ENCODE data around the gene TNFSF11.

DNA sequence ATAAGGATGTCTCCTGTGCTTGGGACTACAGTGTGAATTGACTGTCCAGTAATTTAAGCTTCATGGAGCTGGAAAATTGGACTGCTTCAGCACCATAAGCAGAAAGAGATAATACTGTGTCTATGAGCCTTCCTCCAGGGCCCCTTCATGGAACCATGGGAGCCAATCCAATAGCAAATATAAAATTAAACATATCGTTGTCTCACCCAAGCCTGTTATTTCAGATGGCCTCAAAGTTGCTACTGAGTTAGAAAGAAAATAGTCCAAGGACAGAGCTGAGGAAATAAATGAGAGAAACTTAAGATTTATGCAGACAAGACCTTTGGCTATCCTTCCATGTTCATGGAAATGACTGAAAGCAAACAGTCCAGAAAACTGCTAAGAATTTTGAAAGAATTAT is 57.2 kb downstream of the TNFSF11 start:
- no peak for TF ChIP-seq EZH2 (IDR thresholded peaks at IDR 0.05; ENCODE audit: insufficient read depth, poor library complexity, severe bottlenecking)
- no peak for TF ChIP-seq EZH2phosphoT487 (IDR thresholded peaks at IDR 0.05; ENCODE audit: insufficient read depth, low read depth)
